Mesenchymal stem cell (in vitro differentiated cells and primary cell): Measurements from ENCODE around the gene RFTN1.
"Not testable (repeated sequence)": the region's sequence is repeated elsewhere in the genome, so short reads cannot be mapped to it uniquely, and the experiment has no call there.

ENCODE experiments used
- DNase-seq: peaks from one replicate; pipeline ENCODE4 v3.0.0-alpha.2; 2013
- H2AFZ ChIP-seq: one replicate; pipeline ENCODE4 v1.6.1; 2013; ENCODE audit warnings: low read depth, mild to moderate bottlenecking, control low read depth, inconsistent platforms, low read length, moderate library complexity
- H2AK5ac ChIP-seq: 2 replicates; pipeline ENCODE4 v1.6.1; 2013; ENCODE audit warnings: low read length, moderate library complexity, mild to moderate bottlenecking, inconsistent platforms; ENCODE audit not compliant: severe bottlenecking
- H2BK120ac ChIP-seq: one replicate; pipeline ENCODE4 v1.6.1; 2013; ENCODE audit warnings: low read depth, mild to moderate bottlenecking, inconsistent platforms, low read length, moderate library complexity
- H2BK12ac ChIP-seq, 2 experiments: one replicate each; pipeline ENCODE4 v1.6.1; 2013; ENCODE audit warnings: inconsistent platforms in 2 of 2, low read length in 2 of 2, mild to moderate bottlenecking in 2 of 2, moderate library complexity in 2 of 2, control low read depth in 1 of 2
- H2BK15ac ChIP-seq: one replicate; pipeline ENCODE4 v1.6.1; 2013; ENCODE audit warnings: mild to moderate bottlenecking, low read depth, inconsistent platforms; ENCODE audit not compliant: poor library complexity, severe bottlenecking
- H2BK5ac ChIP-seq: 2 replicates; pipeline ENCODE4 v1.6.1; 2013; ENCODE audit warnings: low read depth, mild to moderate bottlenecking, low read length, control low read depth, inconsistent platforms; ENCODE audit not compliant: poor library complexity, severe bottlenecking
- H3K14ac ChIP-seq, 2 experiments: one replicate each; pipeline ENCODE4 v1.6.1; 2013; ENCODE audit warnings: inconsistent platforms in 2 of 2, low read length in 2 of 2, control low read depth in 1 of 2, mild to moderate bottlenecking in 1 of 2, moderate library complexity in 1 of 2
- H3K18ac ChIP-seq, 2 experiments: one replicate each; pipeline ENCODE4 v1.6.1; 2013; ENCODE audit warnings: inconsistent platforms in 2 of 2, low read length in 2 of 2, control low read depth in 1 of 2, low read depth in 1 of 2, mild to moderate bottlenecking in 1 of 2
- H3K23ac ChIP-seq, 2 experiments: one replicate each; pipeline ENCODE4 v1.6.1; 2013; ENCODE audit warnings: inconsistent platforms in 2 of 2, low read length in 2 of 2, mild to moderate bottlenecking in 2 of 2, moderate library complexity in 2 of 2, control low read depth in 1 of 2
- H3K27ac ChIP-seq: 2 replicates; pipeline ENCODE4 v1.5.1; 2013; ENCODE audit warnings: mild to moderate bottlenecking, moderate library complexity, low read length, control low read depth, inconsistent platforms; ENCODE audit not compliant: poor library complexity, severe bottlenecking
- H3K27me3 ChIP-seq, 2 experiments: 2 replicates each; pipeline versions ENCODE4 v1.6.1 to v1.7.0; 2013; ENCODE audit warnings: low read length in 2 of 2, mild to moderate bottlenecking in 2 of 2, moderate library complexity in 2 of 2, control low read depth in 1 of 2, inconsistent platforms in 1 of 2; ENCODE audit not compliant: control insufficient read depth in 1 of 2, insufficient read depth in 1 of 2
- H3K36me3 ChIP-seq, 2 experiments: 2 replicates each; pipeline versions ENCODE4 v1.6.1 to v1.7.0; 2013; ENCODE audit warnings: low read length in 2 of 2, control low read depth in 1 of 2, inconsistent platforms in 1 of 2, low read depth in 1 of 2, mild to moderate bottlenecking in 1 of 2; ENCODE audit not compliant: insufficient read depth in 2 of 2, control insufficient read depth in 1 of 2
- H3K4ac ChIP-seq, 2 experiments: one replicate each; pipeline ENCODE4 v1.6.1; 2013; ENCODE audit warnings: inconsistent platforms in 2 of 2, low read length in 2 of 2, mild to moderate bottlenecking in 2 of 2, moderate library complexity in 2 of 2, control low read depth in 1 of 2, low read depth in 1 of 2
- H3K4me1 ChIP-seq: 2 replicates; pipeline ENCODE4 v1.6.1; 2013; ENCODE audit warnings: low read depth, low read length, control low read depth; ENCODE audit not compliant: control insufficient read depth, insufficient read depth
- H3K4me2 ChIP-seq: 2 replicates; pipeline ENCODE4 v1.6.1; 2013; ENCODE audit warnings: low read length, mild to moderate bottlenecking, inconsistent platforms; ENCODE audit not compliant: poor library complexity, severe bottlenecking
- H3K4me3 ChIP-seq, 2 experiments: 2 replicates each; pipeline versions ENCODE4 v1.5.1 to v1.7.0; 2013; ENCODE audit warnings: low read length in 2 of 2, mild to moderate bottlenecking in 2 of 2, control low read depth in 1 of 2, low read depth in 1 of 2; ENCODE audit not compliant: insufficient read depth in 1 of 2
- H3K79me1 ChIP-seq: replicated peaks from 2 replicates; pipeline ENCODE4 v1.6.1; 2013; ENCODE audit warnings: mild to moderate bottlenecking, control low read depth, low read length, inconsistent platforms; ENCODE audit not compliant: poor library complexity, severe bottlenecking
- H3K9ac ChIP-seq: 2 replicates; pipeline ENCODE4 v1.7.0; 2013; ENCODE audit warnings: mild to moderate bottlenecking, low read length, moderate library complexity
- H3K9me3 ChIP-seq: 2 replicates; pipeline ENCODE4 v1.7.0; 2013; ENCODE audit warnings: mild to moderate bottlenecking, low read length; ENCODE audit not compliant: control insufficient read depth
- H4K8ac ChIP-seq: one replicate; pipeline ENCODE4 v1.6.1; 2013; ENCODE audit warnings: inconsistent platforms, mild to moderate bottlenecking, low read length, moderate library complexity
- H4K91ac ChIP-seq: one replicate; pipeline ENCODE4 v1.6.1; 2013; ENCODE audit warnings: mild to moderate bottlenecking, low read length, inconsistent platforms
- WGBS: methylation state at CpG from one replicate; pipeline ENCODE4 v1.1.7; 2013; ENCODE audit warnings: mixed read lengths; 5-methylcytosine and 5-hydroxymethylcytosine counted together

RFTN1 gene

GRCh38 chr3:16315623-16316022 lies 197.9 kb downstream of the RFTN1 start:
- DNase-seq = no peak
- H3K9me3 ChIP-seq = no peaks in the 10 kb centered on the region
- no peak overlapping the region for H3K23ac ChIP-seq
- H3K18ac ChIP-seq = no peak overlapping the region
- peaks cover 55 to 61% of the 10 kb centered on the region in 2 experiments for H3K36me3 ChIP-seq
- no peak overlapping the region for H3K4me3 ChIP-seq
- H2AFZ ChIP-seq = no peak overlapping the region
- H4K8ac ChIP-seq = no peak overlapping the region
- no peak overlapping the region for H2BK12ac ChIP-seq
- no peaks in the 10 kb centered on the region for H3K27me3 ChIP-seq
- no peak overlapping the region for H2BK5ac ChIP-seq
- H2AK5ac ChIP-seq = no peak overlapping the region
- no peak overlapping the region for H3K4ac ChIP-seq
- no peak overlapping the region for H3K9ac ChIP-seq
- H3K14ac ChIP-seq = no peak overlapping the region
- peaks cover 10% of the 10 kb centered on the region for H3K4me1 ChIP-seq
- H2BK15ac ChIP-seq = no peak overlapping the region
- H3K27ac ChIP-seq = no peak overlapping the region
- H3K4me2 ChIP-seq = no peak overlapping the region
- 73% methylated on average over 7 of the region's 7 CpGs for WGBS
- no peak overlapping the region for H4K91ac ChIP-seq
- no peak overlapping the region for H2BK120ac ChIP-seq
- peaks cover 41% of the 10 kb centered on the region for H3K79me1 ChIP-seq

GRCh38 chr3:16313886-16314645 lies 199.4 kb downstream of the RFTN1 start:
- H3K4me3 ChIP-seq = no peak overlapping the region
- H3K4ac ChIP-seq = no peak overlapping the region
- no peak overlapping the region for H4K91ac ChIP-seq
- H2AK5ac ChIP-seq = no peak overlapping the region
- no peak for DNase-seq
- no peak overlapping the region for H3K18ac ChIP-seq
- H3K9me3 ChIP-seq = no peaks in the 10 kb centered on the region
- H3K27me3 ChIP-seq = no peaks in the 10 kb centered on the region
- no peak overlapping the region for H2BK15ac ChIP-seq
- H2BK12ac ChIP-seq = no peak overlapping the region
- H3K4me2 ChIP-seq = no peak overlapping the region
- H3K79me1 ChIP-seq = peaks cover 30% of the 10 kb centered on the region
- 100% methylated on average over 5 of the region's 5 CpGs for WGBS
- H3K27ac ChIP-seq = no peak overlapping the region
- no peak overlapping the region for H2BK5ac ChIP-seq
- no peak overlapping the region for H3K23ac ChIP-seq
- H4K8ac ChIP-seq = no peak overlapping the region
- no peak overlapping the region for H3K9ac ChIP-seq
- no peak overlapping the region for H3K14ac ChIP-seq
- H2BK120ac ChIP-seq = no peak overlapping the region
- peaks cover 10% of the 10 kb centered on the region for H3K4me1 ChIP-seq
- no peak overlapping the region for H2AFZ ChIP-seq
- peaks cover 46 to 55% of the 10 kb centered on the region in 2 experiments for H3K36me3 ChIP-seq

- Histone ChIP-seq H3K36me3 (peaks cover 33 to 54% of the 10 kb centered on the region in 2 experiments), H4K8ac (peak overlapping the region; percentile 53), H3K4me1 (peaks cover 5% of the 10 kb centered on the region), H2AK5ac (no peak overlapping the region), H3K9ac (no peak overlapping the region), H2BK12ac (no peak overlapping the region), H3K4ac (no peak overlapping the region), H3K4me3 (no peak overlapping the region), H3K9me3 (no peaks in the 10 kb centered on the region), H3K27ac (no peak overlapping the region), H3K27me3 (no peaks in the 10 kb centered on the region), H4K91ac (peak overlapping the region; percentile 65), H2AFZ (no peak overlapping the region), H3K79me1 (peaks cover 19% of the 10 kb centered on the region), H3K4me2 (no peak overlapping the region), H2BK120ac (no peak overlapping the region), H3K18ac (peak overlapping the region; percentile 1 to 55), H2BK5ac (no peak overlapping the region), H3K23ac (peak overlapping the region in 1 of 2 experiments; percentile 10), H2BK15ac (no peak overlapping the region), H3K14ac (peak overlapping the region in 1 of 2 experiments; percentile 9)
- peak; percentile 46 for DNase-seq
- WGBS = 79% methylated on average over 6 of the region's 6 CpGs
Measured at GRCh38 chr3:16311960-16312451, 201.5 kb downstream of the RFTN1 start.

DNA sequence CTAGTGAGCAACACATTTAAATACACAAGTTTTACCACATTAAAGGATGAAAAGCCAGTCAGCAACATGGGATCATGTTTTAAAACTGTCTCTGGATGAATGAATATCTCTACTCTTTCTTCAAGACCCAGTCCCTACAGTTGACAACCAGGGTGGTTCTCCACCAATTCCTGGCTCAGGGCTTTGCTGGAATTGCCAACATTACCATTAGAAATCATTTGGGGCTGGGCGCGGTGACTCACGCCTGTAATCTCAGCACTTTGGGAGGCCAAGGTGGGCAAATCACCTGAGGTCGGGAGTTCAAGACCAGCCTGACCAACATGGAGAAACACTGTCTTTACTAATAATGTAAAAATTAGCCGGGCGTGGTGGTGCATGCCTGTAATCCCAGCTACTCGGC lies 203.0 kb downstream of the RFTN1 start:
- not testable (repeated sequence) for H2BK12ac ChIP-seq, DNase-seq, H4K91ac ChIP-seq, H3K23ac ChIP-seq, H3K18ac ChIP-seq, H3K4me2 ChIP-seq, H2BK5ac ChIP-seq, H3K9ac ChIP-seq, H2AFZ ChIP-seq, H3K4me1 ChIP-seq, H3K9me3 ChIP-seq, H2BK15ac ChIP-seq, H2AK5ac ChIP-seq, H3K27ac ChIP-seq, H3K14ac ChIP-seq, H3K4ac ChIP-seq, H2BK120ac ChIP-seq, H3K27me3 ChIP-seq, H4K8ac ChIP-seq, H3K4me3 ChIP-seq
- H3K36me3 ChIP-seq = peaks cover 21 to 53% of the 10 kb centered on the region in 2 experiments
- peaks cover 13% of the 10 kb centered on the region for H3K79me1 ChIP-seq
- 94% methylated on average over 7 of the region's 7 CpGs for WGBS
